ENCODE data around the gene GRK3. TPM values are rescaled to one million over a fixed set of nuclear protein-coding genes. Genes with fewer than 3 reads are reported as not detected.
"Not testable (repeated sequence)": the region's sequence is repeated elsewhere in the genome, so short reads cannot be mapped to it uniquely, and the experiment has no call there.

The GRK3 gene
- total RNA-seq, 4 donors from 2014 or later, result 7.6 to 10.7 (median 8.8) TPM

- no peaks in the 10 kb centered on the region for H3K9me3 ChIP-seq
- 63 to 75% methylated on average over 2 of the region's 2 CpGs for WGBS, 2 donors
- TF ChIP-seq CTCF (IDR thresholded peaks at IDR 0.05) (no peak), POLR2A (IDR thresholded peaks at IDR 0.05) (no peak)
Measured at GRCh38 chr22:25554689-25555088, 9.8 kb upstream of the GRK3 start.

GRCh38 chr22:25555586-25555985, 8.9 kb upstream of the GRK3 start:
- no peak for TF ChIP-seq CTCF (IDR thresholded peaks at IDR 0.05)
- TF ChIP-seq POLR2A (IDR thresholded peaks at IDR 0.05), result no peak
- no peaks in the 10 kb centered on the region for H3K27me3 ChIP-seq
- intact Hi-C loops (cut with DNase I), result no loop called here
- no peak overlapping the region for H3K4me3 ChIP-seq (replicated peaks in 1 of 3)
- H3K9me3 ChIP-seq, result no peaks in the 10 kb centered on the region
- WGBS, 2 donors, result 29 to 44% methylated on average over 4 of the region's 4 CpGs
- DNase-seq, result peak; percentile 57 to 70
- H3K36me3 ChIP-seq, result no peaks in the 10 kb centered on the region
- peak overlapping the region in 1 of 3 donors; percentile 15 for H3K27ac ChIP-seq
- H3K4me1 ChIP-seq, result peaks cover 6 to 15% of the 10 kb centered on the region in 2 donors

More at GRCh38 chr22:25554689-25555088, 9.8 kb upstream of the GRK3 start:
- intact Hi-C loops (cut with DNase I), result no loop called here
- H3K36me3 ChIP-seq, result no peaks in the 10 kb centered on the region
- H3K4me1 ChIP-seq, result peaks cover 6 to 15% of the 10 kb centered on the region in 2 donors
- H3K27me3 ChIP-seq, result no peaks in the 10 kb centered on the region
- H3K4me3 ChIP-seq (replicated peaks in 1 of 3), result no peak overlapping the region
- DNase-seq, result peak in 1 of 2 donors; percentile 5
- no peak overlapping the region for H3K27ac ChIP-seq

GRCh38 chr22:25557218-25557617, 7.3 kb upstream of the GRK3 start:
- DNase-seq, result no peak
- 94 to 97% methylated on average over 5 of the region's 5 CpGs for WGBS, 2 donors
- H3K27me3 ChIP-seq, result no peaks in the 10 kb centered on the region
- H3K9me3 ChIP-seq, result no peaks in the 10 kb centered on the region
- no peak overlapping the region for H3K27ac ChIP-seq
- no peaks in the 10 kb centered on the region for H3K36me3 ChIP-seq
- no peak overlapping the region for H3K4me3 ChIP-seq (replicated peaks in 1 of 3)
- no peak for TF ChIP-seq POLR2A (IDR thresholded peaks at IDR 0.05)
- no peak for TF ChIP-seq CTCF (IDR thresholded peaks at IDR 0.05)
- peaks cover 6 to 15% of the 10 kb centered on the region in 2 donors for H3K4me1 ChIP-seq
- intact Hi-C loops (cut with DNase I), result no loop called here

DNA sequence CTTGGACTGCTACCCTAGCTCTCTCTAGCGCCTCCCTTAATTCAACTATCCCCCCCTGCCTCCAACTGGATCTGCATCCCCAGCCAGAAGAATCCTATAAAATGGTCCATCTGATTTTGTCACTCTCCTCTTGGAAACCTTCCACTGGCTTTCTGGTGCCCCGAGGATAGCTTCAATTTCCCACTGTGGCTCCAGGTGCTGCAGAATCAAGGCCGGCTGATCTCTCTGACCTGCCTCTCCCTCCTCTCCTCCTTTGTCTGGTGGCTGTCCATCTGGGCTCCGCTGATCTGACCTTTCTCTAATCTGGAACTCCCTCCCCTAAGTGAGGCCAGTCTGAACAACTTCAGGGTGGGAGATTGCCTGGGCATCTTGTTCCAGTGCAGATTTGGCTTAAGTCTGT, 6.1 kb upstream of the GRK3 start:
- Histone ChIP-seq H3K4me3 (replicated peaks in 1 of 3) (no peak overlapping the region), H3K27ac (no peak overlapping the region), H3K4me1 (peaks cover 6 to 15% of the 10 kb centered on the region in 2 donors), H3K9me3 (no peaks in the 10 kb centered on the region), H3K36me3 (no peaks in the 10 kb centered on the region), H3K27me3 (no peaks in the 10 kb centered on the region)
- DNase-seq, result no peak
- TF ChIP-seq POLR2A (IDR thresholded peaks at IDR 0.05) (no peak), CTCF (IDR thresholded peaks at IDR 0.05) (no peak)
- 91 to 94% methylated on average over 4 of the region's 4 CpGs for WGBS, 2 donors
- intact Hi-C loops (cut with DNase I), result no loop called here

- H3K4me3 ChIP-seq (replicated peaks in 1 of 3); H3K27ac ChIP-seq; DNase-seq; H3K9me3 ChIP-seq; H3K27me3 ChIP-seq; H3K36me3 ChIP-seq: not testable (repeated sequence)
- peaks cover 6 to 15% of the 10 kb centered on the region in 2 donors for H3K4me1 ChIP-seq
- WGBS, 2 donors, result 91 to 99% methylated on average over 4 of the region's 4 CpGs
- intact Hi-C loops (cut with DNase I), result loop anchor here (10.0 kb wide), 1 partner anchor 85 kb away; no protein-coding TSS in a partner anchor
Measured at GRCh38 chr22:25559910-25560309, 4.6 kb upstream of the GRK3 start.

GRCh38 chr22:25561182-25561581, 3.3 kb upstream of the GRK3 start:
- not testable (repeated sequence) for H3K4me3 ChIP-seq (replicated peaks in 1 of 3); H3K27me3 ChIP-seq; H3K36me3 ChIP-seq; H3K9me3 ChIP-seq; H3K27ac ChIP-seq; DNase-seq
- intact Hi-C loops (cut with DNase I), result loop anchor here (10.0 kb wide), 1 partner anchor 86 kb away; no protein-coding TSS in a partner anchor
- H3K4me1 ChIP-seq, result peaks cover 11 to 15% of the 10 kb centered on the region in 2 donors
- 78 to 80% methylated on average over 3 of the region's 3 CpGs for WGBS, 2 donors

- peaks cover 14 to 21% of the 10 kb centered on the region in 2 donors for H3K4me1 ChIP-seq
- H3K27ac ChIP-seq; H3K36me3 ChIP-seq; DNase-seq; H3K9me3 ChIP-seq; H3K4me3 ChIP-seq (replicated peaks in 1 of 3); H3K27me3 ChIP-seq: not testable (repeated sequence)
- intact Hi-C loops (cut with DNase I), result loop anchor here (10.0 kb wide), 1 partner anchor 87 kb away; no protein-coding TSS in a partner anchor
- 75 to 78% methylated on average over 1 of the region's 1 CpG for WGBS, 2 donors
Measured at GRCh38 chr22:25561927-25562326, 2.5 kb upstream of the GRK3 start.

- intact Hi-C loops (cut with DNase I), result loop anchor here (10.0 kb wide), 1 partner anchor 88 kb away; no protein-coding TSS in a partner anchor
- not testable (repeated sequence) for H3K27me3 ChIP-seq; H3K4me3 ChIP-seq (replicated peaks in 1 of 3); H3K9me3 ChIP-seq; DNase-seq; H3K36me3 ChIP-seq
- Histone ChIP-seq H3K27ac (peak overlapping the region in 2 of 3 donors; percentile 12 to 63), H3K4me1 (peaks cover 14 to 33% of the 10 kb centered on the region in 2 donors)
- 57 to 59% methylated on average over 10 of the region's 10 CpGs for WGBS, 2 donors
Measured at GRCh38 chr22:25562966-25563760, 1.3 kb upstream of the GRK3 start.

All from thyroid gland (tissue), 4 donors.